ENCODE measurements around the gene TUBB1. TPM values are rescaled to one million over a fixed set of nuclear protein-coding genes. Genes with fewer than 3 reads are reported as not detected.

The TUBB1 gene
- polyA plus RNA-seq, 1 donor (not counting 4 experiments of a cell fraction or from before 2014, with no cell fraction given) = 0.03 TPM

GRCh38 chr20:58975353-58975752, 43.9 kb upstream of the TUBB1 start:
- Histone ChIP-seq H3K9me1 (ENCODE audit: control insufficient read depth, extremely low read depth, insufficient read depth, low read length) (no peaks in the 10 kb centered on the region), H3K4me3 (ENCODE audit: control insufficient read depth in 2 of 3, extremely low read depth in 1 of 3, insufficient read depth in 2 of 3, low read depth in 1 of 3, low read length in 3 of 3) (no peak overlapping the region), H4K20me1 (ENCODE audit: control insufficient read depth, extremely low read depth, insufficient read depth, low read length) (no peaks in the 10 kb centered on the region), H3K79me2 (ENCODE audit: control insufficient read depth, insufficient read depth, low read length) (no peaks in the 10 kb centered on the region), H2AFZ (ENCODE audit: control insufficient read depth, low read length) (no peak overlapping the region), H3K27me3 (ENCODE audit: control insufficient read depth, extremely low read depth, insufficient read depth, low read length) (no peaks in the 10 kb centered on the region), H3K9me3 (ENCODE audit: control insufficient read depth, low read depth, low read length) (no peaks in the 10 kb centered on the region), H3K27ac (ENCODE audit: control insufficient read depth, insufficient read depth, low read length) (no peak overlapping the region), H3K9ac (ENCODE audit: control insufficient read depth, extremely low read depth, insufficient read depth, low read length) (no peak overlapping the region), H3K36me3 (ENCODE audit: control insufficient read depth in 2 of 2, extremely low read depth in 1 of 2, insufficient read depth in 2 of 2, low read length in 2 of 2) (no peaks in the 10 kb centered on the region), H3K4me1 (ENCODE audit: control insufficient read depth, extremely low read depth, insufficient read depth, low read length) (no peaks in the 10 kb centered on the region), H3K4me2 (ENCODE audit: control insufficient read depth, extremely low read depth, insufficient read depth, low read depth, low read length) (no peak overlapping the region)
- DNase-seq (ENCODE audit: low read depth, low spot score) (no peak), FAIRE-seq (no peak)
- TF ChIP-seq, protein P1, sequence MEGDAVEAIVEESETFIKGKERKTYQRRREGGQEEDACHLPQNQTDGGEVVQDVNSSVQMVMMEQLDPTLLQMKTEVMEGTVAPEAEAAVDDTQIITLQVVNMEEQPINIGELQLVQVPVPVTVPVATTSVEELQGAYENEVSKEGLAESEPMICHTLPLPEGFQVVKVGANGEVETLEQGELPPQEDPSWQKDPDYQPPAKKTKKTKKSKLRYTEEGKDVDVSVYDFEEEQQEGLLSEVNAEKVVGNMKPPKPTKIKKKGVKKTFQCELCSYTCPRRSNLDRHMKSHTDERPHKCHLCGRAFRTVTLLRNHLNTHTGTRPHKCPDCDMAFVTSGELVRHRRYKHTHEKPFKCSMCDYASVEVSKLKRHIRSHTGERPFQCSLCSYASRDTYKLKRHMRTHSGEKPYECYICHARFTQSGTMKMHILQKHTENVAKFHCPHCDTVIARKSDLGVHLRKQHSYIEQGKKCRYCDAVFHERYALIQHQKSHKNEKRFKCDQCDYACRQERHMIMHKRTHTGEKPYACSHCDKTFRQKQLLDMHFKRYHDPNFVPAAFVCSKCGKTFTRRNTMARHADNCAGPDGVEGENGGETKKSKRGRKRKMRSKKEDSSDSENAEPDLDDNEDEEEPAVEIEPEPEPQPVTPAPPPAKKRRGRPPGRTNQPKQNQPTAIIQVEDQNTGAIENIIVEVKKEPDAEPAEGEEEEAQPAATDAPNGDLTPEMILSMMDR (optimal IDR thresholded peaks at IDR 0.05 in 1 of 3, IDR thresholded peaks at IDR 0.05 in 1 of 3, conservative IDR thresholded peaks at IDR 0.05 in 1 of 3; ENCODE audit: extremely low read depth in 1 of 3, insufficient read depth in 2 of 3, low read length in 3 of 3) = no peak
- no peak for TF ChIP-seq EZH2 (IDR thresholded peaks at IDR 0.05; ENCODE audit: low read length)
- dilution Hi-C loops (cut with MboI; ENCODE audit: extremely low pct_ligation_motif_present, low sequenced_read_pairs) = no loop called here

- Histone ChIP-seq H3K9me1 (ENCODE audit: control insufficient read depth, extremely low read depth, insufficient read depth, low read length) (no peaks in the 10 kb centered on the region), H3K27ac (ENCODE audit: control insufficient read depth, insufficient read depth, low read length) (no peak overlapping the region), H2AFZ (ENCODE audit: control insufficient read depth, low read length) (no peak overlapping the region), H3K9ac (ENCODE audit: control insufficient read depth, extremely low read depth, insufficient read depth, low read length) (no peak overlapping the region), H3K4me3 (ENCODE audit: control insufficient read depth in 2 of 3, extremely low read depth in 1 of 3, insufficient read depth in 2 of 3, low read depth in 1 of 3, low read length in 3 of 3) (no peak overlapping the region), H3K4me2 (ENCODE audit: control insufficient read depth, extremely low read depth, insufficient read depth, low read depth, low read length) (no peak overlapping the region), H4K20me1 (ENCODE audit: control insufficient read depth, extremely low read depth, insufficient read depth, low read length) (no peaks in the 10 kb centered on the region), H3K9me3 (ENCODE audit: control insufficient read depth, low read depth, low read length) (no peaks in the 10 kb centered on the region), H3K79me2 (ENCODE audit: control insufficient read depth, insufficient read depth, low read length) (no peaks in the 10 kb centered on the region), H3K36me3 (ENCODE audit: control insufficient read depth in 2 of 2, extremely low read depth in 1 of 2, insufficient read depth in 2 of 2, low read length in 2 of 2) (no peaks in the 10 kb centered on the region), H3K4me1 (ENCODE audit: control insufficient read depth, extremely low read depth, insufficient read depth, low read length) (no peaks in the 10 kb centered on the region), H3K27me3 (ENCODE audit: control insufficient read depth, extremely low read depth, insufficient read depth, low read length) (no peaks in the 10 kb centered on the region)
- FAIRE-seq (no peak), DNase-seq (ENCODE audit: low read depth, low spot score) (no peak)
- dilution Hi-C loops (cut with MboI; ENCODE audit: extremely low pct_ligation_motif_present, low sequenced_read_pairs) = no loop called here
- no peak for TF ChIP-seq EZH2 (IDR thresholded peaks at IDR 0.05; ENCODE audit: low read length)
These were observed 43.0 kb upstream of the TUBB1 start for GRCh38 chr20:58976061-58976730.

Data from keratinocyte (primary cell).